Measurements from ENCODE around the gene GHRL. TPM values are rescaled to one million over a fixed set of nuclear protein-coding genes. Genes with fewer than 3 reads are reported as not detected.

GHRL gene
- total and polyA plus RNA-seq, 7 donors = 0.54 to 1.5 (median 0.71) TPM; not detected in 4

GRCh38 chr3:10334042-10334441 is 41.3 kb upstream of the GHRL start:
- TF ChIP-seq CTCF (IDR thresholded peaks at IDR 0.05) (no peak), EP300 (IDR thresholded peaks at IDR 0.05) (no peak), POLR2AphosphoS5 (IDR thresholded peaks at IDR 0.05) (no peak), POLR2A (IDR thresholded peaks at IDR 0.05) (no peak)
- intact Hi-C loops (cut with DNase I) = no loop called here
- no peak for DNase-seq

GRCh38 chr3:10333349-10333650 is 40.6 kb upstream of the GHRL start:
- no peak for DNase-seq
- H3K27me3 ChIP-seq = peaks cover 0 to 36% (median 4%) of the 10 kb centered on the region in 3 donors

More at GRCh38 chr3:10334042-10334441, 41.3 kb upstream of the GHRL start:
- no peak overlapping the region for H3K27ac ChIP-seq
- no peaks in the 10 kb centered on the region for H3K9me3 ChIP-seq
- H3K27me3 ChIP-seq = peaks cover 0 to 29% (median 0%) of the 10 kb centered on the region in 3 donors
- H3K4me1 ChIP-seq = no peaks in the 10 kb centered on the region
- no peak overlapping the region for H3K4me3 ChIP-seq
- 91 to 93% methylated on average over 11 of the region's 11 CpGs for WGBS, 2 donors
- no peaks in the 10 kb centered on the region for H3K36me3 ChIP-seq

GRCh38 chr3:10332481-10333348 is 40.0 kb upstream of the GHRL start:
- no peak for DNase-seq
- WGBS, 2 donors = 81 to 82% methylated on average over 20 of the region's 20 CpGs
- Histone ChIP-seq H3K4me1 (no peaks in the 10 kb centered on the region), H3K27me3 (peaks cover 0 to 42% (median 4%) of the 10 kb centered on the region in 3 donors), H3K9me3 (no peaks in the 10 kb centered on the region), H3K27ac (no peak overlapping the region), H3K4me3 (no peak overlapping the region), H3K36me3 (no peaks in the 10 kb centered on the region)
- intact Hi-C loops (cut with DNase I) = no loop called here
- TF ChIP-seq CTCF (IDR thresholded peaks at IDR 0.05) = no peak
- TF ChIP-seq POLR2A (IDR thresholded peaks at IDR 0.05) = no peak
- TF ChIP-seq POLR2AphosphoS5 (IDR thresholded peaks at IDR 0.05) = no peak
- TF ChIP-seq EP300 (IDR thresholded peaks at IDR 0.05) = no peak

More at GRCh38 chr3:10333349-10333650, 40.6 kb upstream of the GHRL start:
- H3K4me1 ChIP-seq = no peaks in the 10 kb centered on the region
- H3K36me3 ChIP-seq = no peaks in the 10 kb centered on the region
- intact Hi-C loops (cut with DNase I) = no loop called here
- 41 to 58% methylated on average over 2 of the region's 2 CpGs for WGBS, 2 donors
- no peaks in the 10 kb centered on the region for H3K9me3 ChIP-seq
- no peak overlapping the region for H3K27ac ChIP-seq
- TF ChIP-seq POLR2AphosphoS5 (IDR thresholded peaks at IDR 0.05) (no peak), POLR2A (IDR thresholded peaks at IDR 0.05) (no peak), CTCF (IDR thresholded peaks at IDR 0.05) (no peak), EP300 (IDR thresholded peaks at IDR 0.05) (no peak)
- H3K4me3 ChIP-seq = no peak overlapping the region

- WGBS, 2 donors = 79 to 89% methylated on average over 8 of the region's 8 CpGs
- DNase-seq = no peak
- Histone ChIP-seq H3K27ac (no peak overlapping the region), H3K36me3 (no peaks in the 10 kb centered on the region), H3K4me3 (no peak overlapping the region), H3K9me3 (no peaks in the 10 kb centered on the region), H3K4me1 (no peaks in the 10 kb centered on the region), H3K27me3 (peaks cover 0 to 41% (median 4%) of the 10 kb centered on the region in 3 donors)
- TF ChIP-seq EP300 (IDR thresholded peaks at IDR 0.05) (no peak), POLR2A (IDR thresholded peaks at IDR 0.05) (no peak), POLR2AphosphoS5 (IDR thresholded peaks at IDR 0.05) (no peak), CTCF (IDR thresholded peaks at IDR 0.05) (no peak)
- intact Hi-C loops (cut with DNase I) = no loop called here
Observed at GRCh38 chr3:10331320-10331719, 38.6 kb upstream of the GHRL start.

Measured in sigmoid colon (tissue), 7 donors.